ENCODE measurements around the gene P4HA3.
A peak's percentile ranks its signal among the peaks of the same experiment; 100 is the strongest.

P4HA3 gene

DNA sequence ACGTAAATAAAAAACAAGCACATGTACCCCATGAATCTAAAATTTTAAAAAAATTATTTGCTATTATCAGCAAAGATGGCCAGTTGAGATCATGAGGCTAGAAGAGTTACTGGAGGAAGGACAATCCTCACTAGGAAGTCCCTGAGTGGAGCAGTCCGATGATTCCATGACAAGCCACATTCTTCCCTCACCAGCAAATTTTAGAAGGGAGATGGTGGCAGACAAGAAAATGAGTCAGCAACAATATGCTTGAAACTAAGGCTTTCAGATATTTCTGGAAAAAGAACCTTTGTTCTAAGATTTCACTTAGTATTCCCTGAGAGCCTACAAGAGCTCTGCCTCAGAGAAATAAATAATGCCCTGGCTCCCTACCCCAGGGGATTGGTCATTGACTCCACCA, 34.9 kb downstream of the P4HA3 start:
- no peak for DNase-seq (ENCODE audit: low read depth)

DNA sequence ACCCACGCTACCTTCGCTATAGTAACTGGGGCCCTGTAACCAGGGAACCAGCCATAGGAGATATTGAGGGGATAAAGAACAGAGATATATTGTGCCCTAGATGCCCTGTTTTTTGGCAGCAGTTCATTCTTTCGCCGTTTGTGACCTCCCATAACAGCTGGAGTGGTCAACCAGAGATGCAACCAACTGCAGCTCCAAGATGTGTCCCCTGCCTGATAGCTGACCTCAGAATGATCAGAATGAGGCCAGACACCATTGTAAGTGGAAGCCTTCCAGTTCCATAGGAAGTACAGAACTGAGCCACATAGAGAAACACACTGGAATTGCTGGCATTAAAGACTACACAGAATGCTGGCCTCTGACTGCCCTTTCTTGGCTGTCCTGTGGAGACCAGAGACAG, 39.2 kb downstream of the P4HA3 start:
- H3K4me3 ChIP-seq (ENCODE audit: low read depth, low read length): no peak overlapping the region
- DNase-seq (ENCODE audit: low read depth): no peak

More for the DNA sequence above, 34.9 kb downstream of the P4HA3 start:
- H3K4me3 ChIP-seq (ENCODE audit: low read depth, low read length): no peak overlapping the region

DNA sequence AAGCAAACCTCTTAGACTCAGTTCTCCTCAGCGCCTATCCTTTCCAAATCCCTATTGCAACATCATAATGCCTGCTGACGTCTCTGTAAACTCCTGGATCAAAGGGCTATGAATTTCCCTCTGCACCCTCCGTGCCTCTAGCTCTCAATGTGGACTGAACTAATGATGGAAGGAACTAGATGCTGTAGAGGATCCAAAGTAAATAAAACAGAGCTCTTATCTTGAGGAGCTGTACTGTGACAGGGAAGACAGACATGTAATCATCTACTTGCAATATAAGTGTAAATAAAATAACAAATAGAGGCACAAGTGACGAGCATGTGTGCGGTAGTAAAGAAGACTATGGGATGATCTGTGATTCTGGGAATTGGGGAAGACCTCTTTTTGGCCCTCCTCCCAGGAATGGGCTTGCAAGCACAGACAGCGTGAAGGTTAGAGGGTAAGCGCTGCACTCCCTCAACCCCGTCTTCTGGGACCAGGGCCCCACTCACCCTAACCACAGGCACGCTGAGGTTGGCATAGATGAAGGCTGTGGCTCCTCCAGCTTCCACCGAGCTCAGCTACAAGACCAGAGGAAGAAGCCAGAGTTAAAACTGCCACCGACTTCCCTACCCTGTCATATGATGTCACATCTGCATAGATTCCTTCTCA, 42.2 kb downstream of the P4HA3 start:
- DNase-seq (ENCODE audit: low read depth): peak; percentile 69
- no peak overlapping the region for H3K4me3 ChIP-seq (ENCODE audit: low read depth, low read length)

DNA sequence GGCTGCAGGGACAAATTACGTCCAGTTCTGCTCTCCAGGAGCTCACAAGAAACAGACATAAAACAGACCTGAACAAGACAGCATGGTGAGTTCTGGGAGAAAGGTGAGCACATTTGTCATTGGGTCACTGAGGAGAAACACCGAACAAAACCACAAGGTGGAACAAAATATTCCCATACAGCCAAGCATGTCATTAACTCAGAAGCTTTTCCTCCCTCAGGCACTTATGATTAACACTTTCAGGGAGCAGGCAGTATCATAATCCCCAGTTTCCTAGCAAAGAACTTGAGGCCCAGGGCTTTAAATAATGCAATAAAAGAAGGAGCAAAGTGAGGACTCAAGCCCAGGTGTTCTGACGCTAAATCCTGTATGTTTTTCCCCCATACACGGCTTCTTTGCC, 43.0 kb downstream of the P4HA3 start:
- H3K4me3 ChIP-seq (ENCODE audit: low read depth, low read length): no peak overlapping the region
- no peak for DNase-seq (ENCODE audit: low read depth)

DNA sequence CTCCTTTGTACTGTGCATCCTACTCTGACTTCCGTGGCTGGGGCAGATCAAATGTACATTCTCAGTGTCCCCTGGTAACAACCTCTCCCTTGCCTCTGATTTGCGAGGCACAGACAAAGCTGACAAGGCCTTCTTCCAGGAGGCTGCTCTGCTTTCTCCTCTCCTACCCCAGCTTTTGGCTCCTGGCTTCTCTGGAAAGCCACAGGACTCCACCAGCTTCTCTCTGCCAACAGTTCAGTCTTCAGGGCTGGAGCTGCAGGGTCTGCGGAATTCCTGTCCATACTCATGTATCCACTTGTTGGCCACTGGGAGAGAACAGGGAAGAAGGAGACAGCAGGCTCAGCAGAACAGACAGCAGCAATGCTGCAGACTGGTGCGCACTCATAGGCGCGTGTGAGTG, 44.4 kb downstream of the P4HA3 start:
- H3K4me3 ChIP-seq (ENCODE audit: low read depth, low read length): no peak overlapping the region
- no peak for DNase-seq (ENCODE audit: low read depth)

DNA sequence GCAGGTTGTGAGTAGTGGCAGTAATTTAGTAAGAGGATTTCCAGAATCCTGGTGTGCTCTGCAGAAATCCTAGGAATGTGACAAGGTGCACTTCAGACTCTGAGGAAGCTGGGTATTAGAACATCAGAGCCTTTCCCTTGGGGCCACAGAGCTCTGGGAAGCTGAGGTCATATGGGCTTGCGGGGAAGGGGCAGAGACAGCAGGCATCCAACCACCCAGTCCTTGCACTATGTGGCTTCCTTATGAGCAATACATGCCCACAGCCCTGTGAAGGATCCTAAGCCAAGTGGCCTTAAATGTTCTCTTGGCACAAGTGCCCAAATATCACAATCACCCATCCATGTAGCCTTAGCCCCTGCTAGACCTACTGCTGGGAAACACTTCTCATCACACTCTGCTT, 46.2 kb downstream of the P4HA3 start:
- no peak overlapping the region for H3K4me3 ChIP-seq (ENCODE audit: low read depth, low read length)
- DNase-seq (ENCODE audit: low read depth): no peak

DNA sequence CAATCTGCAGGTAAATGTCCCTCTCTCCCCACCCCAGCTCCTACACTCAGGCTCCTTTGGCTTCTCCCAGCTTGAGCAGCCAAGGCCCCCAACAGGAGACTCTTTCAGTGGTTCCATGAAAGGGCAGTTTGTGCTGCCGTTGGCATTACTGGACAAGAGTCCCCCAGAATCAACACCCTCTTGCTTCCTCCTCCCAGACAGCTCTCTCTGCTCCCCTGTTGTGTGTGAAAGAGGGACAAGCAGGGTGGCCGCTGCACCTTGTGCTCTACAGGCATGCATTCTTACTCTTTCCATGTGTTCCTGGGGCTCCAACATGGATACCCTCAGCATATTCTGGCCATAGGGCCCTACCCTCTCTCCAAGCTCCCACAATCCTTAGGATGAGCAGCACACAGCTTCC, 48.7 kb downstream of the P4HA3 start:
- DNase-seq (ENCODE audit: low read depth): no peak

DNA sequence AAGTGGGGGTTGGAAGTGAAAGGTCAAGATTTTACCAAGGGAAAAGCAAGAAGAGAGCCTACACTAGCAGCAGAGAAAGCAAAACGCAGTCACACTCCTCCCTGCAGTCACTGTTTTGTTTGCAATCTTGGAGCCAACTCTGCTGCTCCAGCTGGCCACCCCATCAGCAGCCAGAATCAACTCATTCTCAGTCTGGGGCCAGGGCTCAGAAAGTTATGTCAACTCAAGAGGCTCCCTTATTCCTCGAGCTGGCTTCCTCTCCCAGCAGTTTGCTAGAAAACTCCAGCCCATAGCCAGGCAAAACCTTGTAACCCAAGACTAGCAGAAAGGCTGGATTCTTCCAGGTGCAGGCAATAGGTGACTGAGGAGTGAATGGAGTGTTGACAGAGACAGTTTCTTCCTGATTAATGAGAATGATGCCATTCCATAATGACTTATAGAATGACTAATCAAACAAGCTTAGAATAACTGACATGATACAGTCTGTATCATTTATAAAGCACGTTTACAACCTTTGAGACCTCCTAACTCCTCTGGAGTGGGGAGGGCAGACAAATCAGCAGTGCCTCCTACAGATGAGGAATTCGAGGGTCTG, 53.4 kb downstream of the P4HA3 start:
- H3K4me3 ChIP-seq (ENCODE audit: low read depth, low read length): no peak overlapping the region
- peak; percentile 62 for DNase-seq (ENCODE audit: low read depth)

More for the DNA sequence above, 48.7 kb downstream of the P4HA3 start:
- H3K4me3 ChIP-seq (ENCODE audit: low read depth, low read length): no peak overlapping the region

DNA sequence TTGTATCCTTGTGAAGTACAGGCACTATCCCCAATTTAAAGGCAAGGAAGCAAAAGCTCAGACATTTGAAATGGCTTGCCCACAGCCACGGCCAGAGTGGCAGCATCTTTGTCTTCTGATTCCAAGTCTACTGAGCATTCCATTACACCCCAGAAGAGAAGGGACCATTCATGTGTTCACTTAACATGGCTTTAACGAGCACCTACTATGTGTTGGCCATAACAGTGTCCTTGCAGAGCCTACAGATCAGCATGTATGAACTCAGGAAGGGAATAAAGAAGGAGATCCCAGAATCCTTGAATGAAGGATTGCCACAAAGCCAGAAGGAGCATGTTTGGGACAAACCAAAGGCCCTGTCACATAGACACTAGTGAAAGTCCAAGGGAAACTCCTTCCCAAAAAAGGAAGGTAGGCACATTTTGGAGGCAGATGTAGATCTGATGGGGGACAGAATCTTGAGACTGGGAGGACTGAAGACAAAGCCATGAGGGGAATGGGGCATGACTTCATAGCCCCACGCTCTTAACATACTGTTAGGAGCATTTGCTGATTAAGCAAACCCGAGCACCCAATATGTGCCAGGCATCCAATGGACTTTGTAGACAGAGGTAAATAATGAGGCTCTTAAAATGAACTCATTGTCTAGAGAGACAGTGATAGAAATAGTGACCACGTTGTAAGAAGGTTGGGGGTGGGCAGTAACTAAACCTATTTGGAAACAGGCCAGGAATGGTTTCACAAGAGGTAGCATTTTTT, 54.9 kb downstream of the P4HA3 start:
- DNase-seq (ENCODE audit: low read depth): no peak
- no peak overlapping the region for H3K4me3 ChIP-seq (ENCODE audit: low read depth, low read length)

DNA sequence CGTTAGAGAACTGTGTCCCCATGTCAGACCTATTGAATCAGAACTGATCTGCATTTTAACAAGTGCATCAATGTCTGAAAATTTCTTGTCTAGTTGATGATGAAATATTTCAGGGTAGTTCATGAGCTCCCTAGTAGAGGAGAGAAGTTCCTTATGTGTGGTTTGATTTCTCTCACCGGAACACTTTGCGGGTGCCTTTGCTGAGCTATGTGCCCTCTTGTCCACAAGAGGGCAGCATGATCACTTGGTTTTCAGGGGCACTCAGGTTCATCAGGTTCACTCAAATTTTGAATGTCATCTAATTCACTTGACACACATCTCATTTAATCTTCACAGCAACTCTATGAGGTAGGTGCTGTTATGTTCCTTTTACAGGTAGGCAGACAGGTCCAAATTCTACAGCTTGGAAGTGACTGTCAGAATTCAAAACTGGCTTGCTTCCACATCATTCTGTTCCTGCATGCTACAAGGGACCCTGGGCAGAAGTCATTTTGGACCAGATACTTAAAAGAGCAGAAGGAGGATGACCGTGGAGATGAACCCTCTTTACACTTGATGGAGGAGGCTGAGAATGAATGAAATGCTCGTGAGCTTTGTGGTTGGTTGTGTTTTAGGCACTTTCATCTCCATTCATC, 55.6 kb downstream of the P4HA3 start:
- H3K4me3 ChIP-seq (ENCODE audit: low read depth, low read length): no peak overlapping the region
- no peak for DNase-seq (ENCODE audit: low read depth)

DNA sequence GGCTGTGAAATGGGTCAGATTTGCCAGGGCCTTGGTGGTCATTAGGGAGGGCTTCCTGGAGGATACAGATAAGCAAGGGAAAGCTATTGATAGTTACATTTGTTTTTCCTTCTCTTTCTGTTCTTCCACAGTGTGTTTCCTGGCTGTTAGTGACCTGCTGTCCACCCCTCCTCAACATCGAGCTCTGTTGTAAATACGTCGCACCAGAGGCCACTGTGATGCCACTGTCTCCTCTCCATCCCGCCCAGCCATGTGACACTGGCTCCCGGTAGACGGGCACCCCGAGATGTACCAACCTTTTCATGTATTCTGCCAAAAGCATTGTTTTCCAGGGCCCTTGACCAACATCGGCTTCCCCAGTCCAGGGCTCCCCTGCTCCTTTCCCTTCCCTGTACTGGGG, 58.1 kb downstream of the P4HA3 start:
- H3K4me3 ChIP-seq (ENCODE audit: low read depth, low read length): no peak overlapping the region
- DNase-seq (ENCODE audit: low read depth): no peak

DNA sequence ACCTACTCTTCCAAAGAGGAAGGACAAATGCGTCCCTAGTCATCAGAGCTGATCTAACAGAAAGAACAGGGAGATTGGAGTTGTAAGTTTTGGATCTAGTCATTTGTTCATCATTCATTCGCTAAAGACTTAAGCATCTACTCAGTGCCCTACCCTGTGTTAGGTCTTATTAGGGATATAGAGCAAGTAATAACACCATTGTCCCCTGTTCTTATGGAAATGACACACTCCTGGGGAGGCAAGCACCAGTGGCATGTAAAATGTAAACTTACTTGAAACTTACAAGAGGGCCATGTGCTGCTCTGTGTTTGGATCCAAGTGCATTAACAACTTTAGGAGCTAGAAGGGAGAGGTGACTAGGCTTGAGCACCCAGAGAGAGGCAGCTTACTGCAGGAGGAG, 61.9 kb downstream of the P4HA3 start:
- DNase-seq (ENCODE audit: low read depth): no peak

DNA sequence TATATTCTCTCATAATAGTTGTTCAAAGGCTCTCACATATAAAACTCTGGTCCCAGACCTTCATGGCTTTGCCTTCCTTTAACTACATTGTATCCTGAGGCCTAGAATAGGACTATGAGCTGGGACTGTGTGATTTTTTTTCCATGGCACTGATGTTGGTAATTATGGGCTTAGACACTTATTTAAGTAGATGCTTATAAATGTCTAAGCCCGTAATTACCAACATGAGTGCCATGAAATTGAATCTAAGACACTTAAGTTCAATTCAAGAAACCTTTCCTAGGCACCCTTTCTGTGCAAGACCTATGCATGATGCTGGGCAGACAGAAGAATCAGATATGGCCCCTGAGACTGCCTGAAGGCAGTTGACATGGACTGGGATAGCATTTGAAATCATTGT, 63.0 kb downstream of the P4HA3 start:
- DNase-seq (ENCODE audit: low read depth): no peak

More for the DNA sequence above, 61.9 kb downstream of the P4HA3 start:
- H3K4me3 ChIP-seq (ENCODE audit: low read depth, low read length): no peak overlapping the region

DNA sequence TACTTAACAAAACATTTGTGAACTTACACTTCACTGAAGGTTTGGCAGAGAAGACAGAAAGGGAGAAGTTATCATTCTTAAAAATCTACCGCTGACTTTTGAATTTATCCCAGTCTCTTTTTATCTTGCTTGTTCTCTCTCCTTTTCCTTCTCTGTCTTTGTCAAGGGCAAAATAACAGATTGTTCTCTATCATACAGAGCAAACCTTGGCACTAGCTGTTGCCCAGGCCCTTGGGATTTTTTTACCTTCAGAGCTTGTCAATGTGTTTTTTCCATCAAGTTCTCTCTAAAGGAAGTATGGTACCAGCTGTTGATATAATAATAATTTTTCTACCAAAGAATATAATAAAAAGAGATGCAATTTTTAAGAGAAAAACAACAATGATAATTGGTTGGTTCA, 73.2 kb downstream of the P4HA3 start:
- no peak for DNase-seq (ENCODE audit: low read depth)
- H3K4me3 ChIP-seq (ENCODE audit: low read depth, low read length): no peak overlapping the region

More for the DNA sequence above, 63.0 kb downstream of the P4HA3 start:
- no peak overlapping the region for H3K4me3 ChIP-seq (ENCODE audit: low read depth, low read length)

DNA sequence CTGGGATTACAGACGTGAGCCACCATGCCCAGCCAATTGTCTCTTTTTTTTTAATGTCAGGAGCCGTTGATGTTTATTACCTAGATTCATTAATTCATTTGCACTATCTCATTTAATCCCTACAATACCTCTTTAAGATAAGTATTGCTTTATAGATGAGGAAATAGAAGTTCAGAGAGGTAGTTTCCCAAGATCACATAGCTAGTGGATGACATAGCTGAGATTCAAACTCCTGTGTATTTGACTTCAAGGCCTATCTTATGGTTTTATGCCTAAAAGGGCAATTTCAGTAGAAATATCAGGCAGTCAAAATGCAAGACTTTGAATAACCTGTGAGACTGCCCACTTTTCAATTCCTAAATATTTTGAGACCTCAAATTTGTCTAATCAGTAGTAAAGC, 73.9 kb downstream of the P4HA3 start:
- H3K4me3 ChIP-seq (ENCODE audit: low read depth, low read length): no peak overlapping the region
- DNase-seq (ENCODE audit: low read depth): no peak

DNA sequence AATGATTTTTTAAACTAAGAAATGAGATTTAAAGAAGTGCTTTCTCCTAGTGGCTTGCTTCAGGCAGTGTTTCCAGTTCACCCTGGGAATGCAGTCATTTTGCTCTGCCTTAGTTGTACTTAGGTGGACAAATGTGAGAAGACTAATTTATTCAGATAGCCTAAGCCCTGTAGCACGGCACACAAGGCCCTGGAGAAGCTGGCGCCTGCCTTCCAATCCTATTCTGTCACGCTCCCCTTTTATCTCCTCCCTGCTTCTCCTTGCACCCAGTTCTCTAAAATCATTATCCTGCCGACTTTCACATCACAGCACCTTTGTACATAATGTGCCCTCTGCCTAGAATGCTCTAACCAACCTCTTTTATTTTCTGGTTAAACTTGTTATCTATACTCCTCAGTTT, 76.3 kb downstream of the P4HA3 start:
- no peak overlapping the region for H3K4me3 ChIP-seq (ENCODE audit: low read depth, low read length)
- no peak for DNase-seq (ENCODE audit: low read depth)

DNA sequence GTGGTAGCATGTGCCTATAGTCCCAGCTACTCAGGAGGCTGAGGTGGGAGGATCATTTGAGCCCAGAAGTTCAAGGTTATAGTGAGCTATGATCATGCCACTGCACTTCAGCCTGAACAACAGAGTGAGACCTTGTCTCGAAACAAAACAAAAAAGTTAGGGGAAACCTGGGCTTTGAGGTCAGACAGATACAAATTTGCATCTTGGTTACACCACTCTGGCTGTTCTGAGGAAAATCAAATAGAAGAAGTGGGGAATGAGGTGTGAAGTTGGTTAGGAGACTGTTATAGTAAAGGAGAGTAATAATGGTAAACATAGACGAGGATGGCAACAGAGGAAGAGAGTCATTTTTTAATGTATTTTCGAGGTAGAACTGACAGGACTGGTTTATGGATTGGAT, 77.8 kb downstream of the P4HA3 start:
- DNase-seq (ENCODE audit: low read depth): no peak
- no peak overlapping the region for H3K4me3 ChIP-seq (ENCODE audit: low read depth, low read length)

DNA sequence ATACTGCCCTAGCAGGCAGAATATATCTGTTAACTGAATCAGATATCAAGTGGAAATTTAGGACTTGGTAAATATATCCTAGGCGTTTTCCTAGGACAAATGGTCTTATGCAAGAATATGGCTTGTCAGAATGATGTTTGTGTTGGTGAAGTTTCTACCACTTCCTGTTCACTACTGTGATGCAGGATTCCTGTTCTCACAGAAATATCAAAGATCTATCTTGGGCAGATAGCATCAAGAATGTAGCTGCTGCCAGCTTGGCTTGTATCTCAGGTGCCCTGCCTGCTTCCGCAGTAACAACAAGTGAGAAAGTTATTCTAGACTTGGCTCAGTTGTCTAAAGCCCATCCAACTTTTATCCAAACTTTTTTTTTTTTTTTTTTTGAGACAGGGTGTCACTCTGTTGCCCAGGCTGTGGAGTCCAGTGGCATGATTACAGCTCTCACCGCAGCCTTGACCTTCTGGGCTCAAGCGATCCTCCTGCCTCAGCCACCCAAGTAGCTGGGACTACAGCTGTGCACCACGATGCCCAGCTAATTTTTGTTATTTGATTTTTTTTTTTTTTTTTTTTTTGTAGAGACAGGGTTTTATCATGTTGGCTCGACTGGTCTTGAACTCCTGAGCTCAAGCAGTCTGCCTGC, 79.0 kb downstream of the P4HA3 start:
- H3K4me3 ChIP-seq (ENCODE audit: low read depth, low read length): no peak overlapping the region
- no peak for DNase-seq (ENCODE audit: low read depth)

DNA sequence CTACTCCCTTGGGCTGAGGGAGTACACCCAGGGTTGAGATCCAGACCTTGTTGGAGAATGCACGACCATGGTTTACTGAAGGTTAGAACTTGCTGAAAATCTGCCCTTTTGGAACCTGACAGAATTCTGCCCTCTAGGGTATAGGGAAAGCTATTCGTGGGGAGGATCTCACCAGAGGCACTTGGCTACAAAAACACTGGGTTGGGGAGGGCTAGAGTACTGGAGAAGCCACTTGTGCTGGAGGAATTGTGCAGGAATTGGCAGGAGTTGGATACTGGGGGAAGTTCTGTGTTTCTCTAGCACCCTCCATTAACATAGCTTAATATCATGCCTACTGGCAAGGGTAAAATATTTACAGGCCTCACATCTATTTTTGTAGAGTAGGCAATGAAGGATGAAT, 84.5 kb downstream of the P4HA3 start:
- H3K4me3 ChIP-seq (ENCODE audit: low read depth, low read length): no peak overlapping the region
- no peak for DNase-seq (ENCODE audit: low read depth)

DNA sequence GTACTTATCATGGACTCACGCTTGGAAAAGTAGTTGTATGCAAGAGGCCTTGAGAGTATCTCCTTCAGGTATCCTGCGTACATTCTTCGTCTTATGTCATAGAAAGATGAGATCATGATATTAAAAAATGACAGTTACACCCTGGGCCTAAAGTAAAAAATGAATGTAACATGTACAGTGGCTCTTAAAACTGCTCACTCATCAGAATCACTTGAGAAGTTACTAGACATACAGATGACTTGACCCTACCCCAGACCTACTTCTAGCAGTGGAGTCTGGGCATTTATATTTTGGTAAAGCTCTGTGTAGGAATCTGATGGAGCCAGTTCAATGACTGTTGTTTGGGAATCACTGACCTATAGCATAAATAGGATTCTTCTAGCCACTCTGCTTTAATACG, 85.9 kb downstream of the P4HA3 start:
- H3K4me3 ChIP-seq (ENCODE audit: low read depth, low read length): no peak overlapping the region
- no peak for DNase-seq (ENCODE audit: low read depth)
